Lung (tissue), 12 donors: Measurements from ENCODE around the gene GSDME. TPM values are rescaled to one million over a fixed set of nuclear protein-coding genes. Genes with fewer than 3 reads are reported as not detected.

Source experiments
- ATAC-seq: fragments of 200-7000 bp; cut with Tn5 transposase; one replicate; pipeline ENCODE4 v1.9.1; 2020; ENCODE audit warnings: moderate number of reproducible peaks; ENCODE audit not compliant: insufficient read depth, low FRiP score
- DNase-seq, 3 donors: peaks; one replicate each; pipeline ENCODE4 v3.0.0-alpha.2; 2013 to 2017
- H3K27ac ChIP-seq, 2 donors: one replicate each; pipeline ENCODE4 v1.5.1; 2013; ENCODE audit warnings: mild to moderate bottlenecking in 2 of 2, moderate library complexity in 2 of 2, control low read depth in 1 of 2, inconsistent platforms in 1 of 2, low read depth in 1 of 2, low read length in 1 of 2
- H3K27me3 ChIP-seq, 3 donors: one replicate each; pipeline ENCODE4 v1.5.1; 2013; ENCODE audit warnings: low read length in 2 of 3; ENCODE audit not compliant: control insufficient read depth in 3 of 3, insufficient read depth in 3 of 3
- H3K36me3 ChIP-seq, 4 donors: one replicate each; pipeline ENCODE4 v1.5.1; 2013; ENCODE audit warnings: low read length in 4 of 4, mild to moderate bottlenecking in 1 of 4, moderate library complexity in 1 of 4; ENCODE audit not compliant: control insufficient read depth in 4 of 4, insufficient read depth in 4 of 4
- H3K4me1 ChIP-seq, 5 donors: one replicate each; pipeline ENCODE4 v1.5.1; 2013; ENCODE audit warnings: low read length in 5 of 5, mild to moderate bottlenecking in 2 of 5, moderate library complexity in 1 of 5; ENCODE audit not compliant: control insufficient read depth in 5 of 5, insufficient read depth in 5 of 5
- H3K4me3 ChIP-seq: one replicate; pipeline ENCODE4 v1.5.1; 2013; ENCODE audit warnings: mild to moderate bottlenecking, control low read depth, moderate library complexity
- H3K9ac ChIP-seq, 2 donors: one replicate each; pipeline ENCODE4 v1.5.1; 2013; ENCODE audit warnings: low read length in 2 of 2, control low read depth in 1 of 2; ENCODE audit not compliant: insufficient read depth in 1 of 2
- H3K9me3 ChIP-seq, 4 donors: one replicate each; pipeline ENCODE4 v1.5.1; 2013; ENCODE audit warnings: low read length in 3 of 4, mild to moderate bottlenecking in 1 of 4, moderate library complexity in 1 of 4; ENCODE audit not compliant: control insufficient read depth in 4 of 4, insufficient read depth in 3 of 4
- WGBS, 2 donors: extraction: QIAGEN DNeasy Blood & Tissue Kit; methylation state at CpG; one replicate each; pipeline ENCODE4 v1.1.7; 2013; 5-methylcytosine and 5-hydroxymethylcytosine counted together
- polyA plus RNA-seq, 2 donors: library from polyadenylated mRNA; stranded (reverse); fragments of 200-250 nt; gene quantifications; one replicate each; pipeline ENCODE4 v1.2.1, GENCODE V29; 2013
- total RNA-seq, 2 donors: library from RNA; depleted of rRNA in 1 of 2; stranded (reverse); fragments of >200 nt in 1 of 2; gene quantifications; one replicate each; pipeline ENCODE4 v1.2.1, GENCODE V29; 2014 to 2021
- TF ChIP-seq, protein P1 (sequence below): IDR thresholded peaks from 2 replicates; pipeline ENCODE4 v1.5.1; 2012; ENCODE audit warnings: mild to moderate bottlenecking; ENCODE audit errors: control extremely low read depth, extremely low read depth
- donor health status: control.
- donor health status: control.
- donor health status: Bipolar disorder and iron deficiency.
- donor health status: healthy.
- donor health status: DM: yes; HTN: yes; CAD: no.

The GSDME gene
- total and polyA plus RNA-seq, 4 donors, result 3.0 to 16.6 (median 11.4) TPM

DNA sequence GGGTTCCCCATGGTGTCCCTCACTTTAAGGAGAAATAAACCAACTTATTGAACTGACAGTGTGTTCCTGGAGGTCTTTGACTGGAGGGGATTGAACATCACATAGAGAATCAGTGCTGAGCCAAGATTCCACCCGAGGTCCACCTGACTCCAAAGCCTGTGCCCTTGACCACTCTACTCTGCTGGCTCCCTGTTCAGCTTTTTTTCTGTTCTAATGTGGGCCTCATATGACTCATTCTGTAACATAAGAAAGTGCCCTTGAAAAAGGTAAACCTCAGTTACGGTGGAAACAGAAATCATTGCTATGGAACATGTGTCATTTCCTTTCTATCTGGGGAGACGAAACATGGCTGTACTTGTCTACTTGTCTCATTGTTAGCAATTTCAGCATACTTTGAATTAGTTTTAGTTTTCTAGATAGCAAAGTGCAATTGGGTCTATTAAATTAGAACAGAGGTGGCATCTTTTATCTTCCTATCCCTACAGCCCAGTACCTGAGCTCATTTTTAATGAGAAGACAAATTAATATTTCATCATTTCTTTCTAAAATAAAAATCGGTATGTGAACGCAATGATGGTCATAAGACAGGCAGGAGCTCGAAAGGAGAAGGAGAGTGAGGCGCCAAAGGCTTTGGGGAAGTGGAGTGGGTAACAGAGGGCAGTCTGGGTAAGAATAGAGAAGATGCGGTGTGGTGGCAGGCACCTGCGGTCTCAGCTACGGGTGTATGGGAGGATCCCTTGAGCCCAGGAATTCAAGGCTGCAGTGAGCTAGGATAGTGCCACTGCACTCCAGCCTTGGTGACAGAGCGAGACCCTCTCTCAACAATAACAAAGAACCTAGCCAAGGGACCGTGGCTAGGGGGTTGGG lies 1.5 kb downstream of the GSDME start:
- H3K27me3 ChIP-seq, result peaks cover 0 to 3% (median 2%) of the 10 kb centered on the region in 3 donors
- WGBS, 2 donors, result 53 to 73% methylated on average over 12 of the region's 12 CpGs
- H3K4me3 ChIP-seq, result no peak overlapping the region
- TF ChIP-seq, protein P1, sequence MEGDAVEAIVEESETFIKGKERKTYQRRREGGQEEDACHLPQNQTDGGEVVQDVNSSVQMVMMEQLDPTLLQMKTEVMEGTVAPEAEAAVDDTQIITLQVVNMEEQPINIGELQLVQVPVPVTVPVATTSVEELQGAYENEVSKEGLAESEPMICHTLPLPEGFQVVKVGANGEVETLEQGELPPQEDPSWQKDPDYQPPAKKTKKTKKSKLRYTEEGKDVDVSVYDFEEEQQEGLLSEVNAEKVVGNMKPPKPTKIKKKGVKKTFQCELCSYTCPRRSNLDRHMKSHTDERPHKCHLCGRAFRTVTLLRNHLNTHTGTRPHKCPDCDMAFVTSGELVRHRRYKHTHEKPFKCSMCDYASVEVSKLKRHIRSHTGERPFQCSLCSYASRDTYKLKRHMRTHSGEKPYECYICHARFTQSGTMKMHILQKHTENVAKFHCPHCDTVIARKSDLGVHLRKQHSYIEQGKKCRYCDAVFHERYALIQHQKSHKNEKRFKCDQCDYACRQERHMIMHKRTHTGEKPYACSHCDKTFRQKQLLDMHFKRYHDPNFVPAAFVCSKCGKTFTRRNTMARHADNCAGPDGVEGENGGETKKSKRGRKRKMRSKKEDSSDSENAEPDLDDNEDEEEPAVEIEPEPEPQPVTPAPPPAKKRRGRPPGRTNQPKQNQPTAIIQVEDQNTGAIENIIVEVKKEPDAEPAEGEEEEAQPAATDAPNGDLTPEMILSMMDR, result no peak
- H3K4me1 ChIP-seq, result peaks cover 0 to 11% (median 0%) of the 10 kb centered on the region in 5 donors
- no peaks in the 10 kb centered on the region for H3K36me3 ChIP-seq
- no peak overlapping the region for H3K27ac ChIP-seq
- H3K9me3 ChIP-seq, result no peaks in the 10 kb centered on the region
- no peak for DNase-seq
- ATAC-seq, result no peak
- no peak overlapping the region for H3K9ac ChIP-seq

DNA sequence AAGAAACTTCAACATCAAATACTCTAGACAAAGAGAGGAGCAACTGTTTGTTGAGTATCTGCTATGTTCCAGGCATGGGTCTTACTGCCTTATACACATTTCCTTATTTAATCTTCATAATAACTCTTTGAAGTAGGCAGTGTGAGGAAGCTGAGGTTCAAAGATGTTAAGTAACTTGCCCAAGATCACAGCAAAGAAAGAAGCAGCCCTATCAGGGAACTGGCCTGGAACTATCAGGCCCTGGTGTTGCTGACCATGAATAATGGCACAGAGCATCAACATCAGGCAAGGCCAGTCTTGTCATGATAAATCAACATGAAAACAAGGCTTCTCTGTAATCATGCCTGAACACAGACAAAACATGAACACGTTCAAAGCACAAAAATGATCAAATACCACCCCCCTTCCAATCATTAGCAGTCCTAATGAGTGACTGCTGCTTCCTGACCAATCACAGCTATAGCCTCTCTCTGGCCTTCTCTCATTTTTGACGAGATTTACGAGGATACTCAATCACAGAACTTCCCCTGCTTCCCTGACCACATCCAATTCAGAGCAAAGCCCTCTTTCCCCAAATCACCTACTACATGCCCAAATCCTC lies 2.3 kb downstream of the GSDME start:
- Histone ChIP-seq H3K9ac (no peak overlapping the region), H3K4me3 (no peak overlapping the region), H3K9me3 (no peaks in the 10 kb centered on the region), H3K36me3 (no peaks in the 10 kb centered on the region), H3K27me3 (peaks cover 0 to 3% (median 2%) of the 10 kb centered on the region in 3 donors), H3K4me1 (peaks cover 0 to 11% (median 0%) of the 10 kb centered on the region in 5 donors), H3K27ac (no peak overlapping the region)
- TF ChIP-seq, protein P1, result no peak
- DNase-seq, result no peak
- WGBS, 2 donors, result 64 to 79% methylated on average over 3 of the region's 3 CpGs
- ATAC-seq, result no peak

DNA sequence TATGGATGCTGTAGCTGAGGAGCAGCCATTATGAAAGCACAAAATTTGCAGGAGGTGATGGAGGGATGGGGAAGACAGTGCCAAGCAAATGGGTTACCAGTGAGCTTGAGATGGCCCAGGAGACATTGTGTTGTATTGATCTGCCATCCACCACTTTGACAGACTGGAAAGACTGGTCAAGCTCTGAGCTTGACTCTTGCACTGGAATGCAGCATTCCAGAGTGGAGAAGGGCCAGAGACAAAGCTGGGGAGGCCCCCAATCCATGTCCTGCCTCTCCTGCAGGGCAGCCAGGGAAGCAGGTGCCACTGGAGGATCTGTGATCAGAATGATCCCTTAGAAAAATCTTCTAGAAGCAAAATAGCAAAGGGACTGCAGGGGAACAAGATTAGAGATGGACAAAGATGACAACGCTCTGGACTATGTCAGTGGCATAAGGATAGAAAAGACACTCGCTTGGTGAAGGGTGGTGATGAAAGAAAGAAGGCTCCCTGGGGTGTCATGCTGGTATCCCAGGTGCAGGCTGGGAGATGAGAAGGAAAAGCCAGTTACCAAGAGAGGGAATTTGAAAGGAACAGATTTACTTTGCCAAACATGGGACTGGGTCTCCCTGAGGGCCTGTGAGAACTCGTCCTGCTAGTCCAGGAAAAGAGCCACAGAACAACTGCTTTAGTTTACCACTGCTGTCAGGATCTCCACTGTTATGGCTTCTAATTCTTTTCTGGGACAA lies 5.0 kb downstream of the GSDME start:
- H3K4me1 ChIP-seq, result peaks cover 0 to 3% (median 0%) of the 10 kb centered on the region in 5 donors
- H3K9me3 ChIP-seq, result no peaks in the 10 kb centered on the region
- DNase-seq, result no peak
- no peak overlapping the region for H3K4me3 ChIP-seq
- ATAC-seq, result no peak
- H3K27me3 ChIP-seq, result peaks cover 0 to 2% (median 0%) of the 10 kb centered on the region in 3 donors
- no peaks in the 10 kb centered on the region for H3K36me3 ChIP-seq
- H3K9ac ChIP-seq, result no peak overlapping the region
- WGBS, 2 donors, result 87 to 89% methylated on average over 3 of the region's 3 CpGs
- H3K27ac ChIP-seq, result no peak overlapping the region
- TF ChIP-seq, protein P1, result no peak
